Measurements from ENCODE around the gene CCNY. TPM values are rescaled to one million over a fixed set of nuclear protein-coding genes. Genes with fewer than 3 reads are reported as not detected.

The CCNY gene
- total RNA-seq, 1 experiment from 2014 or later, result 122 TPM

DNA sequence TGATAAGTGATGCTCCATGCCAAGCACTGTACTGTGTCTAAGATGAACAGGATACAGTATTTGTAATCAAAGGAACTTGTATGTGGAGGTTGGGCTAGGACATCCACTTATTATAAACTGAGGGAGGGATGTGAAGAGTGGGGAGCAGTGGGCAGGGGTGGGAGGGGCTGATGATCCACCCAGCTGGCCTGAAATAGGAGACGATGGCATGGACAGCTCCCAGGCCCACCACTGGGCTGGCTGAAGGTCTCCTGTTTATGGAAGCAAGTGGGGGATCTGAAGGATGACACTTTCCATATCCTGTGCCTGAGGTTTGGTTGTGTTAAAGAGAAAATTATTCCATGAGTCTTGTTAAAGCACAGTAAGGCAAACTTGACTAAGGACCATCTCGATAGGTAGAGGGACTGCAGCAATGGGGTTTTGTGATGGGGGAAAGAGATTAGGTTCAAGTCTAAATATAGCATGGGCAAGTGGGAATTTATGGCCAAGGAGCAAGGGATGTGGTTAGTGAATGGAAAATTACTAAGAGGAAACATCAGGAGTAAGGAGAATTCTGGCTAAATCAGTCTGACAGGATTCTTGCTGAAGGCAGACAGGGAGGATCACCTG, 124.6 kb downstream of the CCNY start:
- Mint-ChIP-seq H3K27me3 (ENCODE audit: insufficient read depth, unreplicated experiment) (no peaks in the 10 kb centered on the region), H3K4me1 (ENCODE audit: low read depth, unreplicated experiment) (peaks cover 14% of the 10 kb centered on the region), H3K9me3 (ENCODE audit: unreplicated experiment) (no peaks in the 10 kb centered on the region), H3K27ac (ENCODE audit: unreplicated experiment) (no peak overlapping the region), H3K36me3 (ENCODE audit: insufficient read depth, unreplicated experiment) (peaks cover 5% of the 10 kb centered on the region), H3K4me3 (ENCODE audit: unreplicated experiment) (no peak overlapping the region)
- H3K4me1 ChIP-seq, result no peaks in the 10 kb centered on the region
- DNase-seq, result no peak
- intact Hi-C loops (cut with micrococcal nuclease; ENCODE audit: unreplicated experiment), result no loop called here
- ChIA-PET POLR2A (no interaction called here), CTCF (no interaction called here)
- H3K36me3 ChIP-seq (ENCODE audit: control insufficient read depth, insufficient read depth, low read length), result no peaks in the 10 kb centered on the region
- TF ChIP-seq, protein P1, sequence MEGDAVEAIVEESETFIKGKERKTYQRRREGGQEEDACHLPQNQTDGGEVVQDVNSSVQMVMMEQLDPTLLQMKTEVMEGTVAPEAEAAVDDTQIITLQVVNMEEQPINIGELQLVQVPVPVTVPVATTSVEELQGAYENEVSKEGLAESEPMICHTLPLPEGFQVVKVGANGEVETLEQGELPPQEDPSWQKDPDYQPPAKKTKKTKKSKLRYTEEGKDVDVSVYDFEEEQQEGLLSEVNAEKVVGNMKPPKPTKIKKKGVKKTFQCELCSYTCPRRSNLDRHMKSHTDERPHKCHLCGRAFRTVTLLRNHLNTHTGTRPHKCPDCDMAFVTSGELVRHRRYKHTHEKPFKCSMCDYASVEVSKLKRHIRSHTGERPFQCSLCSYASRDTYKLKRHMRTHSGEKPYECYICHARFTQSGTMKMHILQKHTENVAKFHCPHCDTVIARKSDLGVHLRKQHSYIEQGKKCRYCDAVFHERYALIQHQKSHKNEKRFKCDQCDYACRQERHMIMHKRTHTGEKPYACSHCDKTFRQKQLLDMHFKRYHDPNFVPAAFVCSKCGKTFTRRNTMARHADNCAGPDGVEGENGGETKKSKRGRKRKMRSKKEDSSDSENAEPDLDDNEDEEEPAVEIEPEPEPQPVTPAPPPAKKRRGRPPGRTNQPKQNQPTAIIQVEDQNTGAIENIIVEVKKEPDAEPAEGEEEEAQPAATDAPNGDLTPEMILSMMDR (IDR thresholded peaks at IDR 0.05; ENCODE audit: insufficient read depth in 1 of 2, low read depth in 1 of 2, low read length in 1 of 2, severe bottlenecking in 1 of 2, unreplicated experiment in 1 of 2), result no peak
- BruUV-seq (replicated peaks), result no TSS peak
- H3K4me3 ChIP-seq (ENCODE audit: low read depth, low read length), result no peak overlapping the region
- no peaks in the 10 kb centered on the region for H3K27me3 ChIP-seq (replicated peaks; ENCODE audit: control insufficient read depth, insufficient read depth, low read length)
- H3K9me3 ChIP-seq, result no peaks in the 10 kb centered on the region

DNA sequence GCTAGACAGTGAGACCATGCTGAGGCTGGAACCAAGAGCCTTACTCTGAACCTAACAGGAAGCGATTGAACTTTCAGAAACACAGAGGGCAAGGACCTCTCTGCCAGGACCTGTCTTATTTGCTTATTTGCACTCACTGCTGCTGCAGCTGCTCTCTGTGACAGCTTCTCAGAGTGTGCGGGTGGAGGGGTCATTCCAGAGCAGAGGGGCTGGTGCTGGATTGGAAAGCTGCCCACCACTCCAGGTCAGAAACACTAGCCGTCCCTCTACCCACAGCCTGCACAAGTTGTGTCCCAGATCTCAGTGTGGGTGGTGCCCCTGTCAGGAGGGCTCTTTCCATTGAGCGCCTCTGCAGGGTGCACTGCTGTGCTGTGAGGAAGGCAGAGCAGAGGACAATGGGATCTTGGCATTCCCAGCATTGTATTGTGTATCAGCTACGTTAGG, 126.2 kb downstream of the CCNY start:
- ChIA-PET POLR2A (no interaction called here), CTCF (no interaction called here)
- BruUV-seq (replicated peaks), result no TSS peak
- no peak for DNase-seq
- no peak overlapping the region for H3K27ac Mint-ChIP-seq (ENCODE audit: unreplicated experiment)
- Histone ChIP-seq H3K4me1 (no peaks in the 10 kb centered on the region), H3K9me3 (no peaks in the 10 kb centered on the region), H3K4me3 (ENCODE audit: low read depth, low read length) (no peak overlapping the region), H3K36me3 (ENCODE audit: control insufficient read depth, insufficient read depth, low read length) (no peaks in the 10 kb centered on the region), H3K27me3 (replicated peaks; ENCODE audit: control insufficient read depth, insufficient read depth, low read length) (no peaks in the 10 kb centered on the region)
- TF ChIP-seq, protein P1 (IDR thresholded peaks at IDR 0.05; ENCODE audit: insufficient read depth in 1 of 2, low read depth in 1 of 2, low read length in 1 of 2, severe bottlenecking in 1 of 2, unreplicated experiment in 1 of 2), result no peak
- H3K9me3 Mint-ChIP-seq (ENCODE audit: unreplicated experiment), result no peaks in the 10 kb centered on the region
- peaks cover 14% of the 10 kb centered on the region for H3K4me1 Mint-ChIP-seq (ENCODE audit: low read depth, unreplicated experiment)
- H3K27me3 Mint-ChIP-seq (ENCODE audit: insufficient read depth, unreplicated experiment), result no peaks in the 10 kb centered on the region
- intact Hi-C loops (cut with micrococcal nuclease; ENCODE audit: unreplicated experiment), result no loop called here
- H3K4me3 Mint-ChIP-seq (ENCODE audit: unreplicated experiment), result no peak overlapping the region
- peaks cover 5% of the 10 kb centered on the region for H3K36me3 Mint-ChIP-seq (ENCODE audit: insufficient read depth, unreplicated experiment)

DNA sequence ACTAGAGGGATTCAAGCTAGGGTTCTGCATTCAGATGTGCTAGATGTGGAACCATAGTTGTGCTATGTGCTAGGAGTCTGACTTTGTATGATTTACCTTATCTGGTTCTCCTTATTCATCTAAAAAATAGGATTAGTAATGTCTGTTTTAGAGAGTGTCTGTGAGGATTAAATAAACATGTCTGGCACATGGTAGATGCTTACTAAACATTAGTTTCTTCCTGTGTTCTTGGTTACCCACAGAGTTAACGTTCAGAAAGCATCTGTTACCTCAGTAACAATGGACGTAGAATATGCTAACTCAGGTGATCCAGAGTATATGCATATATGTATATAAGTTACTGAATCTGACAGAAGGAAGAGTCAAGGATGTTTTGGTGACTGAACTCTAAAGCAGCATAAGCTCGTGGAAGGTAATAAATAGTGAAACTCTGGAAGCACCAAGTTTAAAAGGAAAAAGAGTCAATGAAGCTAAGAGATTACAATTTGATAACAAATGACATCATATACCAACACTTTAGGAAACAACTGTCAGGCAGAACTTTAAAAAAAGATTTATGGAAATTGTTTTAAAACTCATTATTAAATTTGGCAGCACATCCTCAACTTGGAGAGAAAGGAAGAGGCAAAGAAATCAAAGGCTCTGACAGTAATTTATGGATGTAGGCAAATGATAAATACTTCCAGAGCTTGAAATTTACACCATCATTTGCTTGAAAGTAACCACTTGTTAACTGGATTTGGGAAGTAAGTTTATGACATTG, 127.0 kb downstream of the CCNY start:
- H3K4me3 Mint-ChIP-seq (ENCODE audit: unreplicated experiment), result no peak overlapping the region
- Histone ChIP-seq H3K4me3 (ENCODE audit: low read depth, low read length) (no peak overlapping the region), H3K9me3 (no peaks in the 10 kb centered on the region), H3K4me1 (no peaks in the 10 kb centered on the region), H3K36me3 (ENCODE audit: control insufficient read depth, insufficient read depth, low read length) (no peaks in the 10 kb centered on the region), H3K27me3 (replicated peaks; ENCODE audit: control insufficient read depth, insufficient read depth, low read length) (no peaks in the 10 kb centered on the region)
- no peak for DNase-seq
- no peaks in the 10 kb centered on the region for H3K9me3 Mint-ChIP-seq (ENCODE audit: unreplicated experiment)
- TF ChIP-seq, protein P1 (IDR thresholded peaks at IDR 0.05; ENCODE audit: insufficient read depth in 1 of 2, low read depth in 1 of 2, low read length in 1 of 2, severe bottlenecking in 1 of 2, unreplicated experiment in 1 of 2), result no peak
- no peaks in the 10 kb centered on the region for H3K27me3 Mint-ChIP-seq (ENCODE audit: insufficient read depth, unreplicated experiment)
- H3K4me1 Mint-ChIP-seq (ENCODE audit: low read depth, unreplicated experiment), result peaks cover 14% of the 10 kb centered on the region
- BruUV-seq (replicated peaks), result no TSS peak
- no peak overlapping the region for H3K27ac Mint-ChIP-seq (ENCODE audit: unreplicated experiment)
- intact Hi-C loops (cut with micrococcal nuclease; ENCODE audit: unreplicated experiment), result no loop called here
- ChIA-PET POLR2A (no interaction called here), CTCF (no interaction called here)
- H3K36me3 Mint-ChIP-seq (ENCODE audit: insufficient read depth, unreplicated experiment), result peaks cover 5% of the 10 kb centered on the region

Measured in Caco-2 (cell line).